OCI-LY3 (cell line): ENCODE results near the gene DOCK1.
"Not testable (repeated sequence)": the region's sequence is repeated elsewhere in the genome, so short reads cannot be mapped to it uniquely, and the experiment has no call there.

Experiments used
- CTCF ChIP-seq: fragments of 200-600, 300-600 bp; sonication (generic); IDR thresholded peaks from 2 replicates; pipeline ENCODE4 v1.5.1; 2014; ENCODE audit warnings: antibody characterized with exemption, low read length, low read depth
- EZH2phosphoT487 ChIP-seq: fragments of 200-600 bp; shearing (Covaris generic); IDR thresholded peaks from 2 replicates; pipeline ENCODE4 v1.6.1; 2018; ENCODE audit warnings: antibody characterized with exemption, mixed run types, low read depth

- TF ChIP-seq CTCF, EZH2phosphoT487: not testable (repeated sequence)
Measured at GRCh38 chr10:126916952-126917351, 11.7 kb downstream of the DOCK1 start.
